Right lobe of liver (tissue), 4 donors: Measurements from ENCODE around the gene PPP1R26.

Experiments used
- POLR2A ChIP-seq: fragments of 450-650 bp; IDR thresholded peaks from one replicate; pipeline ENCODE4 v1.6.1; 2017; ENCODE audit warnings: antibody characterized with exemption, mild to moderate bottlenecking
- TF ChIP-seq, protein P1 (sequence below), 4 donors: fragments of 200-600 bp in 3 of 4; fragments of 450-650 bp in 1 of 4; IDR thresholded peaks; one replicate each; pipeline versions ENCODE4 v1.5.1 to v1.8.0; 2016 to 2022; ENCODE audit warnings: antibody characterized with exemption in 4 of 4, mild to moderate bottlenecking in 2 of 4
- donor health status: DM: no; HTN: no; CAD: no.
- donor health status: DM: no; HTN: no; CAD: no.
- donor health status: DM: no; HTN: yes; CAD: no.

- TF ChIP-seq, protein P1, sequence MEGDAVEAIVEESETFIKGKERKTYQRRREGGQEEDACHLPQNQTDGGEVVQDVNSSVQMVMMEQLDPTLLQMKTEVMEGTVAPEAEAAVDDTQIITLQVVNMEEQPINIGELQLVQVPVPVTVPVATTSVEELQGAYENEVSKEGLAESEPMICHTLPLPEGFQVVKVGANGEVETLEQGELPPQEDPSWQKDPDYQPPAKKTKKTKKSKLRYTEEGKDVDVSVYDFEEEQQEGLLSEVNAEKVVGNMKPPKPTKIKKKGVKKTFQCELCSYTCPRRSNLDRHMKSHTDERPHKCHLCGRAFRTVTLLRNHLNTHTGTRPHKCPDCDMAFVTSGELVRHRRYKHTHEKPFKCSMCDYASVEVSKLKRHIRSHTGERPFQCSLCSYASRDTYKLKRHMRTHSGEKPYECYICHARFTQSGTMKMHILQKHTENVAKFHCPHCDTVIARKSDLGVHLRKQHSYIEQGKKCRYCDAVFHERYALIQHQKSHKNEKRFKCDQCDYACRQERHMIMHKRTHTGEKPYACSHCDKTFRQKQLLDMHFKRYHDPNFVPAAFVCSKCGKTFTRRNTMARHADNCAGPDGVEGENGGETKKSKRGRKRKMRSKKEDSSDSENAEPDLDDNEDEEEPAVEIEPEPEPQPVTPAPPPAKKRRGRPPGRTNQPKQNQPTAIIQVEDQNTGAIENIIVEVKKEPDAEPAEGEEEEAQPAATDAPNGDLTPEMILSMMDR (IDR thresholded peaks at IDR 0.05), result no peak
- TF ChIP-seq POLR2A, result no peak
Measured at GRCh38 chr9:135506327-135507103, 26.9 kb downstream of the PPP1R26 start.
